Measurements from ENCODE around the gene NUP43. TPM values are rescaled to one million over a fixed set of nuclear protein-coding genes. Genes with fewer than 3 reads are reported as not detected.

The NUP43 gene
- total and polyA plus RNA-seq, 2 of the 13 experiments (the other 11 are each of a cell fraction or from before 2014, with no cell fraction given) = 38.9 to 85.1 TPM

DNA sequence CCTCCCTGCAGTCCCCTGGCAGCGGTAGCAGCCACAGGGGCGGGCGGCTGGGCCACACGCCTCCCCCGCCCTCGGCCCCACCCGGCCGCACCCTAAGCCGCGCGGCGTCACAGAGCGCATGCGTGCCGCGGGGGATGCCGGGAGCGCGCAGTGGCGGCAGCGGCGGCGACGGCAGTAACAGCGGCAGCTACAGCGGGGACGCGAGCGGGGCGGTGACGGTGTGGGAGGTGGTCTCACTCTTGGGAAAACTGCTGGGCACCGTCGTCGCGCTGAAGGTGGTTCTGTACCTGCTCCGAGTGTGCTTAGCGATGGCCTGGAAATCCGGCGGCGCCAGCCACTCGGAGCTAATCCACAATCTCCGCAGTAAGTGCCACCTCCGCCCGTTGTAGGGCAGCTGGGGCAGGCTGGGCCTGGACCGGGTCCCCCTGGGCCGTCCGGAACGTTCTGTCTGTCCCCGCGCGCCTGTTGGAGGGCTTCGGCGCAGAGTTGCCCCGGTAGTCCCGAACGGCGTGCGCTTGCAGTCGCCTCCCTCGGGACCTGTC is 3.3 kb upstream of the NUP43 start, which contains the start of gene PCMT1 (continued):
- TF ChIP-seq, protein P1, sequence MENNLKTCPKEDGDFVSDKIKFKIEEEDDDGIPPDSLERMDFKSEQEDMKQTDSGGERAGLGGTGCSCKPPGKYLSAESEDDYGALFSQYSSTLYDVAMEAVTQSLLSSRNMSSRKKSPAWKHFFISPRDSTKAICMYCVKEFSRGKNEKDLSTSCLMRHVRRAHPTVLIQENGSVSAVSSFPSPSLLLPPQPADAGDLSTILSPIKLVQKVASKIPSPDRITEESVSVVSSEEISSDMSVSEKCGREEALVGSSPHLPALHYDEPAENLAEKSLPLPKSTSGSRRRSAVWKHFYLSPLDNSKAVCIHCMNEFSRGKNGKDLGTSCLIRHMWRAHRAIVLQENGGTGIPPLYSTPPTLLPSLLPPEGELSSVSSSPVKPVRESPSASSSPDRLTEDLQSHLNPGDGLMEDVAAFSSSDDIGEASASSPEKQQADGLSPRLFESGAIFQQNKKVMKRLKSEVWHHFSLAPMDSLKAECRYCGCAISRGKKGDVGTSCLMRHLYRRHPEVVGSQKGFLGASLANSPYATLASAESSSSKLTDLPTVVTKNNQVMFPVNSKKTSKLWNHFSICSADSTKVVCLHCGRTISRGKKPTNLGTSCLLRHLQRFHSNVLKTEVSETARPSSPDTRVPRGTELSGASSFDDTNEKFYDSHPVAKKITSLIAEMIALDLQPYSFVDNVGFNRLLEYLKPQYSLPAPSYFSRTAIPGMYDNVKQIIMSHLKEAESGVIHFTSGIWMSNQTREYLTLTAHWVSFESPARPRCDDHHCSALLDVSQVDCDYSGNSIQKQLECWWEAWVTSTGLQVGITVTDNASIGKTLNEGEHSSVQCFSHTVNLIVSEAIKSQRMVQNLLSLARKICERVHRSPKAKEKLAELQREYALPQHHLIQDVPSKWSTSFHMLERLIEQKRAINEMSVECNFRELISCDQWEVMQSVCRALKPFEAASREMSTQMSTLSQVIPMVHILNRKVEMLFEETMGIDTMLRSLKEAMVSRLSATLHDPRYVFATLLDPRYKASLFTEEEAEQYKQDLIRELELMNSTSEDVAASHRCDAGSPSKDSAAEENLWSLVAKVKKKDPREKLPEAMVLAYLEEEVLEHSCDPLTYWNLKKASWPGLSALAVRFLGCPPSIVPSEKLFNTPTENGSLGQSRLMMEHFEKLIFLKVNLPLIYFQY (CRISPR knock-in tag; IDR thresholded peaks at IDR 0.05; ENCODE audit: borderline replicate concordance) = peak; percentile 73; the same call in 1 of the 2 replicates
- peak; percentile 91 for TF ChIP-seq ZNF143 (CRISPR knock-in tag; IDR thresholded peaks at IDR 0.05)
- TF ChIP-seq, protein P2, sequence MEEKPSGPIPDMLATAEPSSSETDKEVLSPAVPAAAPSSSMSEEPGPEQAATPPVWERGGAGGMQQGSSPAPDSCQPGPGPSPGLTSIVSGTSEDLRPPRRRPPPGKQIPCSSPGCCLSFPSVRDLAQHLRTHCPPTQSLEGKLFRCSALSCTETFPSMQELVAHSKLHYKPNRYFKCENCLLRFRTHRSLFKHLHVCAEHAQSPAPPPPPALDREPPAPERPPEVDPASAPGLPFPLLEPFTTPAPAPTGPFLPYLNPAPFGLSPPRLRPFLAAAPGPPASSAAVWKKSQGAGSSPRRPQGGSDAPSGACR (CRISPR knock-in tag; IDR thresholded peaks at IDR 0.05) = no peak
- 0 out of 2 replicates have a peak, but pooled peaks have one; percentile 71 for TF ChIP-seq ZNF232 (CRISPR knock-in tag; IDR thresholded peaks at IDR 0.05; ENCODE audit: borderline replicate concordance)
- TF ChIP-seq KDM1A (CRISPR knock-in tag; IDR thresholded peaks at IDR 0.05) = no peak
- no peak for TF ChIP-seq ZBTB7A (CRISPR knock-in tag; IDR thresholded peaks at IDR 0.05)
- peak; percentile 75; the same call in 1 of the 2 replicates for TF ChIP-seq ZNF563 (CRISPR knock-in tag; IDR thresholded peaks at IDR 0.05)
- TF ChIP-seq ZNF766 (CRISPR knock-in tag; IDR thresholded peaks at IDR 0.05; ENCODE audit: borderline replicate concordance) = peak; percentile 29; the same call in 1 of the 2 replicates
- TF ChIP-seq ZNF780A (CRISPR knock-in tag; IDR thresholded peaks at IDR 0.05) = peak; percentile 58; the same call in 1 of the 2 replicates
- no peak for TF ChIP-seq ZNF251 (CRISPR knock-in tag; IDR thresholded peaks at IDR 0.05)
- no peak for TF ChIP-seq SIX4 (CRISPR knock-in tag; IDR thresholded peaks at IDR 0.05)
- TF ChIP-seq, protein P3, sequence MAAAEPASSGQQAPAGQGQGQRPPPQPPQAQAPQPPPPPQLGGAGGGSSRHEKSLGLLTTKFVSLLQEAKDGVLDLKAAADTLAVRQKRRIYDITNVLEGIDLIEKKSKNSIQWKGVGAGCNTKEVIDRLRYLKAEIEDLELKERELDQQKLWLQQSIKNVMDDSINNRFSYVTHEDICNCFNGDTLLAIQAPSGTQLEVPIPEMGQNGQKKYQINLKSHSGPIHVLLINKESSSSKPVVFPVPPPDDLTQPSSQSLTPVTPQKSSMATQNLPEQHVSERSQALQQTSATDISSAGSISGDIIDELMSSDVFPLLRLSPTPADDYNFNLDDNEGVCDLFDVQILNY (CRISPR knock-in tag; conservative IDR thresholded peaks at IDR 0.05) = peak; percentile 67; the same call in 1 of the 2 replicates
- TF ChIP-seq, protein P4, sequence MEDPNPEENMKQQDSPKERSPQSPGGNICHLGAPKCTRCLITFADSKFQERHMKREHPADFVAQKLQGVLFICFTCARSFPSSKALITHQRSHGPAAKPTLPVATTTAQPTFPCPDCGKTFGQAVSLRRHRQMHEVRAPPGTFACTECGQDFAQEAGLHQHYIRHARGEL (CRISPR knock-in tag; IDR thresholded peaks at IDR 0.05) = 0 out of 2 replicates have a peak, but pooled peaks have one; percentile 72
- TF ChIP-seq, protein P5, sequence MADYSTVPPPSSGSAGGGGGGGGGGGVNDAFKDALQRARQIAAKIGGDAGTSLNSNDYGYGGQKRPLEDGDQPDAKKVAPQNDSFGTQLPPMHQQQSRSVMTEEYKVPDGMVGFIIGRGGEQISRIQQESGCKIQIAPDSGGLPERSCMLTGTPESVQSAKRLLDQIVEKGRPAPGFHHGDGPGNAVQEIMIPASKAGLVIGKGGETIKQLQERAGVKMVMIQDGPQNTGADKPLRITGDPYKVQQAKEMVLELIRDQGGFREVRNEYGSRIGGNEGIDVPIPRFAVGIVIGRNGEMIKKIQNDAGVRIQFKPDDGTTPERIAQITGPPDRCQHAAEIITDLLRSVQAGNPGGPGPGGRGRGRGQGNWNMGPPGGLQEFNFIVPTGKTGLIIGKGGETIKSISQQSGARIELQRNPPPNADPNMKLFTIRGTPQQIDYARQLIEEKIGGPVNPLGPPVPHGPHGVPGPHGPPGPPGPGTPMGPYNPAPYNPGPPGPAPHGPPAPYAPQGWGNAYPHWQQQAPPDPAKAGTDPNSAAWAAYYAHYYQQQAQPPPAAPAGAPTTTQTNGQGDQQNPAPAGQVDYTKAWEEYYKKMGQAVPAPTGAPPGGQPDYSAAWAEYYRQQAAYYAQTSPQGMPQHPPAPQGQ (CRISPR knock-in tag; IDR thresholded peaks at IDR 0.05; ENCODE audit: borderline replicate concordance) = no peak
- TF ChIP-seq KAT2B (IDR thresholded peaks at IDR 0.05; ENCODE audit: borderline replicate concordance, low read depth, low read length) = no peak
- 0 out of 2 replicates have a peak, but pooled peaks have one; percentile 67 for TF ChIP-seq ZNF572 (CRISPR knock-in tag; IDR thresholded peaks at IDR 0.05)
- no peak for TF ChIP-seq SP1 (IDR thresholded peaks at IDR 0.05)
- TF ChIP-seq SP1 (CRISPR knock-in tag; IDR thresholded peaks at IDR 0.05) = peak; percentile 42
- TF ChIP-seq, protein P6, sequence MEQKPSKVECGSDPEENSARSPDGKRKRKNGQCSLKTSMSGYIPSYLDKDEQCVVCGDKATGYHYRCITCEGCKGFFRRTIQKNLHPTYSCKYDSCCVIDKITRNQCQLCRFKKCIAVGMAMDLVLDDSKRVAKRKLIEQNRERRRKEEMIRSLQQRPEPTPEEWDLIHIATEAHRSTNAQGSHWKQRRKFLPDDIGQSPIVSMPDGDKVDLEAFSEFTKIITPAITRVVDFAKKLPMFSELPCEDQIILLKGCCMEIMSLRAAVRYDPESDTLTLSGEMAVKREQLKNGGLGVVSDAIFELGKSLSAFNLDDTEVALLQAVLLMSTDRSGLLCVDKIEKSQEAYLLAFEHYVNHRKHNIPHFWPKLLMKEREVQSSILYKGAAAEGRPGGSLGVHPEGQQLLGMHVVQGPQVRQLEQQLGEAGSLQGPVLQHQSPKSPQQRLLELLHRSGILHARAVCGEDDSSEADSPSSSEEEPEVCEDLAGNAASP (CRISPR knock-in tag; IDR thresholded peaks at IDR 0.05; ENCODE audit: borderline replicate concordance) = no peak; the same call in 1 of the 2 replicates
- no peak for TF ChIP-seq KDM4B (CRISPR knock-in tag; IDR thresholded peaks at IDR 0.05)
- TF ChIP-seq ZNF329 (CRISPR knock-in tag; IDR thresholded peaks at IDR 0.05; ENCODE audit: low read depth) = 0 out of 2 replicates have a peak, but pooled peaks have one; percentile 14

Measured in HepG2 (cell line).